ENCODE measurements around the gene RASGRP3. TPM values are rescaled to one million over a fixed set of nuclear protein-coding genes. Genes with fewer than 3 reads are reported as not detected.

RASGRP3 gene
- total and polyA plus RNA-seq, 2 of the 13 experiments (the other 11 are each of a cell fraction or from before 2014, with no cell fraction given) = 0.01 TPM; not detected in 1

- intact Hi-C loops (cut with micrococcal nuclease; ENCODE audit: unreplicated experiment) = no loop called here
- CTCF ChIA-PET (ENCODE audit: low intra/inter-chr PET ratio, low total read pairs) = no interaction called here
- FAIRE-seq (no peak), DNase-seq (ENCODE audit: low spot score) (no peak), ATAC-seq (no peak)
- no peaks in the 10 kb centered on the region for H3K36me3 ChIP-seq (replicated peaks in 1 of 2; ENCODE audit: control insufficient read depth in 1 of 2, insufficient read depth in 2 of 2, low read length in 2 of 2)
- no peak overlapping the region for H2AFZ ChIP-seq (ENCODE audit: low read length)
- no peaks in the 10 kb centered on the region for H3K4me1 ChIP-seq (ENCODE audit: insufficient read depth, low read length)
- H3K4me3 ChIP-seq (replicated peaks in 1 of 3; ENCODE audit: insufficient read depth in 1 of 3, low read depth in 2 of 3, low read length in 3 of 3) = no peak overlapping the region
- H3K27ac ChIP-seq (ENCODE audit: extremely low read length, insufficient read depth, low read length) = no peak overlapping the region
- BruUV-seq (replicated peaks) = no TSS peak
- peaks cover 0 to 6% of the 10 kb centered on the region in 2 experiments; a peak in 1 of 5 replicates for H3K27me3 ChIP-seq (ENCODE audit: control insufficient read depth in 1 of 2, insufficient read depth in 2 of 2, low read length in 2 of 2)
- no peak overlapping the region for H3K9ac ChIP-seq (ENCODE audit: insufficient read depth, low read depth, low read length)
- H3K4me2 ChIP-seq (ENCODE audit: low read depth, low read length) = no peak overlapping the region
- WGBS (ENCODE audit: low lambda C conversion rate) = 8% methylated on average over 2 of the region's 2 CpGs
- in situ Hi-C loops (cut with HindIII; ENCODE audit: extremely low pct_ligation_motif_present, low pct_unique_long_range_greater_than_20kb) = no loop called here
- TF ChIP-seq ZBTB49 (CRISPR knock-in tag; IDR thresholded peaks at IDR 0.05; ENCODE audit: borderline replicate concordance) (no peak), NKX3-1 (CRISPR knock-in tag; IDR thresholded peaks at IDR 0.05) (no peak), ZFYVE20 (CRISPR knock-in tag; IDR thresholded peaks at IDR 0.05; ENCODE audit: borderline replicate concordance, low read depth) (no peak), RFXAP (CRISPR knock-in tag; IDR thresholded peaks at IDR 0.05; ENCODE audit: borderline replicate concordance) (no peak), SKIL (CRISPR knock-in tag; IDR thresholded peaks at IDR 0.05; ENCODE audit: borderline replicate concordance) (no peak), REPIN1 (CRISPR knock-in tag; IDR thresholded peaks at IDR 0.05; ENCODE audit: borderline replicate concordance, low read depth) (no peak), SMARCE1 (IDR thresholded peaks at IDR 0.05; ENCODE audit: borderline replicate concordance) (no peak), MTF1 (CRISPR knock-in tag; IDR thresholded peaks at IDR 0.05) (no peak), ZNF646 (CRISPR knock-in tag; IDR thresholded peaks at IDR 0.05) (no peak), TARDBP (CRISPR knock-in tag; IDR thresholded peaks at IDR 0.05) (no peak), CEBPG (CRISPR knock-in tag; IDR thresholded peaks at IDR 0.05) (no peak), SIX1 (CRISPR knock-in tag; IDR thresholded peaks at IDR 0.05; ENCODE audit: borderline replicate concordance) (no peak), RFX3 (CRISPR knock-in tag; IDR thresholded peaks at IDR 0.05) (no peak)
- no peaks in the 10 kb centered on the region; the same call in 1 of the 2 replicates for H3K9me3 ChIP-seq (ENCODE audit: low read length)
- POLR2A ChIA-PET = no interaction called here
- H4K20me1 ChIP-seq (ENCODE audit: insufficient read depth, low read length) = no peaks in the 10 kb centered on the region
- H3K79me2 ChIP-seq (ENCODE audit: insufficient read depth, low read length) = no peaks in the 10 kb centered on the region
These were observed 131.5 kb downstream of the RASGRP3 start for GRCh38 chr2:33607905-33608304.
